Osteoblast (primary cell): ENCODE measurements around the gene DAPK1. TPM values are rescaled to one million over a fixed set of nuclear protein-coding genes. Genes with fewer than 3 reads are reported as not detected.

Experiments
- DNase-seq: peaks from one replicate; pipeline ENCODE4 v3.0.0; 2011; ENCODE audit warnings: low spot score, mixed read lengths; ENCODE audit not compliant: insufficient read length; ENCODE audit errors: missing footprints
- H2AFZ ChIP-seq: 2 replicates; pipeline ENCODE4 v1.6.0; 2011; ENCODE audit warnings: mild to moderate bottlenecking, low read length
- H3K27ac ChIP-seq: 2 replicates; pipeline ENCODE4 v1.5.1; 2011; ENCODE audit warnings: mild to moderate bottlenecking, low read depth, low read length, moderate library complexity
- H3K27me3 ChIP-seq: 2 replicates; pipeline ENCODE4 v1.6.0; 2012; ENCODE audit warnings: mild to moderate bottlenecking, control low read depth, inconsistent platforms, low read length, moderate library complexity; ENCODE audit not compliant: insufficient read depth
- H3K36me3 ChIP-seq: 2 replicates; pipeline ENCODE4 v1.5.1; 2011; ENCODE audit warnings: mild to moderate bottlenecking, low read length, control low read depth, moderate library complexity; ENCODE audit not compliant: insufficient read depth
- H3K4me1 ChIP-seq: 2 replicates; pipeline ENCODE4 v1.5.1; 2011; ENCODE audit warnings: mild to moderate bottlenecking, low read length, control low read depth, moderate library complexity; ENCODE audit not compliant: insufficient read depth
- H3K4me2 ChIP-seq: 2 replicates; pipeline ENCODE4 v1.6.0; 2011; ENCODE audit warnings: mild to moderate bottlenecking, low read length; ENCODE audit not compliant: insufficient read depth
- H3K4me3 ChIP-seq: fragments of 200-600 bp; sonication (generic); 3 replicates; pipeline ENCODE4 v1.5.1; 2012; ENCODE audit warnings: mild to moderate bottlenecking, low read length, inconsistent platforms; ENCODE audit not compliant: insufficient read depth
- H3K79me2 ChIP-seq: 2 replicates; pipeline ENCODE4 v1.6.0; 2012; ENCODE audit warnings: mild to moderate bottlenecking, low read length, control low read depth, inconsistent platforms; ENCODE audit not compliant: insufficient read depth
- H3K9me3 ChIP-seq: 2 replicates; pipeline ENCODE4 v1.5.1; 2011; ENCODE audit warnings: low read depth, low read length, control low read depth
- H4K20me1 ChIP-seq: 2 replicates; pipeline ENCODE4 v1.6.0; 2012; ENCODE audit warnings: mild to moderate bottlenecking, low read length, control low read depth; ENCODE audit not compliant: insufficient read depth
- CTCF ChIP-seq: IDR thresholded peaks from 2 replicates; pipeline ENCODE4 v1.5.1; 2011; ENCODE audit warnings: mild to moderate bottlenecking, low read depth, low read length, moderate library complexity; ENCODE audit errors: extremely low read depth
- total RNA-seq: library from RNA; depleted of rRNA; stranded (reverse); fragments of >200 nt; gene quantifications from 2 replicates; pipeline ENCODE4 v1.2.3, GENCODE V29; 2012

The DAPK1 gene
- total RNA-seq, 1 donor = 55.4 TPM

- Histone ChIP-seq H3K27me3 (peaks cover 3% of the 10 kb centered on the region), H3K4me2 (no peak overlapping the region), H3K9me3 (no peaks in the 10 kb centered on the region), H4K20me1 (no peaks in the 10 kb centered on the region), H2AFZ (no peak overlapping the region), H3K4me3 (no peak overlapping the region), H3K27ac (no peak overlapping the region), H3K79me2 (no peaks in the 10 kb centered on the region), H3K36me3 (no peaks in the 10 kb centered on the region), H3K4me1 (peaks cover 9% of the 10 kb centered on the region)
- no peak for DNase-seq
- no peak for TF ChIP-seq CTCF
Observed at GRCh38 chr9:87512311-87512710, 14.6 kb downstream of the DAPK1 start.

GRCh38 chr9:87513161-87513560 is 15.5 kb downstream of the DAPK1 start:
- no peak overlapping the region for H3K4me3 ChIP-seq
- TF ChIP-seq CTCF = no peak
- H3K9me3 ChIP-seq = no peaks in the 10 kb centered on the region
- no peaks in the 10 kb centered on the region for H4K20me1 ChIP-seq
- H2AFZ ChIP-seq = no peak overlapping the region
- H3K36me3 ChIP-seq = no peaks in the 10 kb centered on the region
- H3K79me2 ChIP-seq = no peaks in the 10 kb centered on the region
- H3K27ac ChIP-seq = no peak overlapping the region
- H3K4me2 ChIP-seq = no peak overlapping the region
- peaks cover 9% of the 10 kb centered on the region for H3K4me1 ChIP-seq
- peaks cover 3% of the 10 kb centered on the region for H3K27me3 ChIP-seq
- no peak for DNase-seq

GRCh38 chr9:87513880-87514535 is 16.3 kb downstream of the DAPK1 start:
- Histone ChIP-seq H3K4me1 (peaks cover 9% of the 10 kb centered on the region), H3K36me3 (no peaks in the 10 kb centered on the region), H3K4me3 (no peak overlapping the region), H3K79me2 (no peaks in the 10 kb centered on the region), H3K27ac (no peak overlapping the region), H4K20me1 (no peaks in the 10 kb centered on the region), H3K4me2 (no peak overlapping the region), H3K9me3 (no peaks in the 10 kb centered on the region), H2AFZ (no peak overlapping the region), H3K27me3 (peaks cover 3% of the 10 kb centered on the region)
- DNase-seq = no peak
- no peak for TF ChIP-seq CTCF

- no peak for TF ChIP-seq CTCF
- no peaks in the 10 kb centered on the region for H3K79me2 ChIP-seq
- peaks cover 9% of the 10 kb centered on the region for H3K4me1 ChIP-seq
- no peak for DNase-seq
- H3K4me2 ChIP-seq = no peak overlapping the region
- H2AFZ ChIP-seq = no peak overlapping the region
- peaks cover 4% of the 10 kb centered on the region for H3K27me3 ChIP-seq
- H3K36me3 ChIP-seq = no peaks in the 10 kb centered on the region
- H4K20me1 ChIP-seq = no peaks in the 10 kb centered on the region
- no peak overlapping the region for H3K4me3 ChIP-seq
- H3K27ac ChIP-seq = no peak overlapping the region
- H3K9me3 ChIP-seq = no peaks in the 10 kb centered on the region
Observed at GRCh38 chr9:87515006-87515405, 17.3 kb downstream of the DAPK1 start.
